Thyroid gland (tissue), 4 donors: ENCODE data around the gene ARHGEF28. TPM values are rescaled to one million over a fixed set of nuclear protein-coding genes. Genes with fewer than 3 reads are reported as not detected.

Experiments used
- DNase-seq, 2 donors: peaks; one replicate each; pipeline ENCODE4 v3.0.0-alpha.2; 2019
- H3K27ac ChIP-seq, 3 donors: fragments of 200-600 bp; sonication (generic); 1 replicate in 2 of 3; 2 replicates in 1 of 3; pipeline ENCODE4 v1.5.1; 2016 to 2019; ENCODE audit warnings: mild to moderate bottlenecking in 1 of 3, moderate library complexity in 1 of 3
- H3K27me3 ChIP-seq: fragments of 200-600 bp; sonication (generic); one replicate; pipeline ENCODE4 v1.5.1; 2019
- H3K36me3 ChIP-seq, 2 donors: fragments of 200-600 bp; sonication (generic); one replicate each; pipeline ENCODE4 v1.5.1; 2016 to 2019
- H3K4me1 ChIP-seq, 2 donors: fragments of 200-600 bp; sonication (generic); one replicate each; pipeline ENCODE4 v1.5.1; 2017 to 2019
- H3K4me3 ChIP-seq, 3 donors: fragments of 200-600 bp; sonication (generic); replicated peaks in 1 of 3; 1 replicate in 2 of 3; 2 replicates in 1 of 3; pipeline ENCODE4 v1.5.1; 2016; ENCODE audit warnings: mild to moderate bottlenecking in 1 of 3
- H3K9me3 ChIP-seq: fragments of 200-600 bp; sonication (generic); one replicate; pipeline ENCODE4 v1.5.1; 2017
- CTCF ChIP-seq, 6 experiments: fragments of 200-600 bp in 3 of 6; fragments of 450-650 bp in 3 of 6; sonication (generic) in 3 of 6; IDR thresholded peaks; one replicate each; pipeline ENCODE4 v1.5.1; 2016 to 2019; ENCODE audit warnings: antibody characterized with exemption in 6 of 6, mild to moderate bottlenecking in 2 of 6, inconsistent platforms in 1 of 6, moderate library complexity in 1 of 6
- POLR2A ChIP-seq, 2 donors: fragments of 450-650 bp; IDR thresholded peaks; one replicate each; pipeline ENCODE4 v1.6.1; 2017; ENCODE audit warnings: antibody characterized with exemption in 2 of 2, mild to moderate bottlenecking in 2 of 2, moderate library complexity in 1 of 2
- WGBS, 2 donors: methylation state at CpG; one replicate each; pipeline ENCODE4 v1.1.5; 2017; 5-methylcytosine and 5-hydroxymethylcytosine counted together
- intact Hi-C: fragments of 100-400 bp; cut with DNase I; formaldehyde crosslinking; loops from one replicate; pipeline ENCODE4 v1.15.1; 2023
- total RNA-seq, 4 donors: library from RNA; depleted of rRNA; stranded (reverse); fragments of >200 nt; gene quantifications; one replicate each; pipeline ENCODE4 v1.2.3, GENCODE V29; 2016

ARHGEF28 gene
- total RNA-seq, 4 donors from 2014 or later = 43.6 to 58.8 (median 55.3) TPM

- Histone ChIP-seq H3K27me3 (no peaks in the 10 kb centered on the region), H3K36me3 (no peaks in the 10 kb centered on the region), H3K4me1 (peaks cover 7 to 16% of the 10 kb centered on the region in 2 donors), H3K27ac (no peak overlapping the region), H3K4me3 (no peak overlapping the region), H3K9me3 (no peaks in the 10 kb centered on the region)
- WGBS, 2 donors = 92 to 94% methylated on average over 4 of the region's 4 CpGs
- intact Hi-C loops = no loop called here
- DNase-seq = no peak
- no peak for TF ChIP-seq POLR2A (IDR thresholded peaks at IDR 0.05)
- TF ChIP-seq CTCF (IDR thresholded peaks at IDR 0.05) = no peak
Observed at GRCh38 chr5:73815631-73816030, 189.6 kb downstream of the ARHGEF28 start.

- WGBS, 2 donors = 94 to 95% methylated on average over 5 of the region's 5 CpGs
- H3K4me1 ChIP-seq = peaks cover 7 to 16% of the 10 kb centered on the region in 2 donors
- no peak for TF ChIP-seq CTCF (IDR thresholded peaks at IDR 0.05)
- no peak for TF ChIP-seq POLR2A (IDR thresholded peaks at IDR 0.05)
- no peak overlapping the region for H3K27ac ChIP-seq
- no peaks in the 10 kb centered on the region for H3K27me3 ChIP-seq
- no peaks in the 10 kb centered on the region for H3K9me3 ChIP-seq
- H3K36me3 ChIP-seq = no peaks in the 10 kb centered on the region
- DNase-seq = no peak
- intact Hi-C loops = no loop called here
- no peak overlapping the region for H3K4me3 ChIP-seq
Observed at GRCh38 chr5:73816656-73817420, 190.8 kb downstream of the ARHGEF28 start.

- no peak for DNase-seq
- Histone ChIP-seq H3K4me1 (peaks cover 5 to 18% of the 10 kb centered on the region in 2 donors), H3K36me3 (no peaks in the 10 kb centered on the region), H3K9me3 (no peaks in the 10 kb centered on the region), H3K4me3 (no peak overlapping the region), H3K27ac (no peak overlapping the region), H3K27me3 (no peaks in the 10 kb centered on the region)
- TF ChIP-seq POLR2A (IDR thresholded peaks at IDR 0.05) = no peak
- TF ChIP-seq CTCF (IDR thresholded peaks at IDR 0.05) = no peak
- intact Hi-C loops = no loop called here
Observed at GRCh38 chr5:73818357-73818756, 192.4 kb downstream of the ARHGEF28 start.

GRCh38 chr5:73820326-73820725 is 194.3 kb downstream of the ARHGEF28 start:
- Histone ChIP-seq H3K27ac (no peak overlapping the region), H3K27me3 (no peaks in the 10 kb centered on the region), H3K4me3 (no peak overlapping the region), H3K4me1 (peaks cover 8 to 36% of the 10 kb centered on the region in 2 donors), H3K9me3 (no peaks in the 10 kb centered on the region), H3K36me3 (no peaks in the 10 kb centered on the region)
- DNase-seq = no peak
- TF ChIP-seq CTCF (IDR thresholded peaks at IDR 0.05) (no peak), POLR2A (IDR thresholded peaks at IDR 0.05) (no peak)
- intact Hi-C loops = no loop called here
- WGBS, 2 donors = 87 to 96% methylated on average over 2 of the region's 2 CpGs

GRCh38 chr5:73821003-73821402 is 195.0 kb downstream of the ARHGEF28 start:
- peaks cover 12 to 43% of the 10 kb centered on the region in 2 donors for H3K4me1 ChIP-seq
- no peaks in the 10 kb centered on the region for H3K27me3 ChIP-seq
- DNase-seq = no peak
- H3K9me3 ChIP-seq = no peaks in the 10 kb centered on the region
- intact Hi-C loops = no loop called here
- WGBS, 2 donors = 78 to 83% methylated on average over 4 of the region's 4 CpGs
- H3K36me3 ChIP-seq = no peaks in the 10 kb centered on the region
- no peak for TF ChIP-seq POLR2A (IDR thresholded peaks at IDR 0.05)
- no peak for TF ChIP-seq CTCF (IDR thresholded peaks at IDR 0.05)
- no peak overlapping the region for H3K27ac ChIP-seq
- no peak overlapping the region for H3K4me3 ChIP-seq
